Upper lobe of left lung (tissue), 4 donors: ENCODE results near the gene TIMM23.
"Not testable (repeated sequence)": the region's sequence is repeated elsewhere in the genome, so short reads cannot be mapped to it uniquely, and the experiment has no call there.

ENCODE experiments used
- EP300 ChIP-seq, 4 donors: sonication (generic); formaldehyde crosslinking; IDR thresholded peaks; one replicate each; pipeline ENCODE4 v1.5.1; 2017; ENCODE audit warnings: antibody characterized with exemption in 4 of 4, control low read depth in 2 of 4
- POLR2A ChIP-seq, 4 donors: fragments of 450-650 bp; IDR thresholded peaks; one replicate each; pipeline ENCODE4 v1.5.1; 2016 to 2017; ENCODE audit warnings: antibody characterized with exemption in 4 of 4, mild to moderate bottlenecking in 2 of 4
- TF ChIP-seq, protein P1 (sequence below), 6 experiments: fragments of 450-650 bp in 4 of 6; fragments of 200-600 bp in 2 of 6; sonication (generic) in 2 of 6; IDR thresholded peaks; one replicate each; pipeline ENCODE4 v1.5.1; 2016 to 2019; ENCODE audit warnings: antibody characterized with exemption in 6 of 6

DNA sequence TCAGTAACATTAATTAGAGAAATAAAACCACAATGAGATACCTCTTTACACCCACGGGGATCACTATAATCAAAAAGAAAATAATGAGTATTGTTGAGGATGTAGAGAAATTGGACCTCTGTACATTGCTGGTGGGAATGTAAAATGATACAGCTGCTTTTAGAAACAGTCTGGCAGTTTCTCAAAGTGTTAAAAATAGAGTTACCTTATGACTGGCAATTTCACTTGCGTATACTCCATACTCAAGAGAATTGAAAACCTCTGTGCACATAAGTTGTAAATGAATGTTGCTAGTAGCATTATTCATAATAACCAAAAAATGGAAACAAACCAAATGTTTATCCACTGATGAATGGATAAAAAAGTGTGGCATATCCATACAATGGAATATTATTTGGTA lies 6.3 kb downstream of the TIMM23 start:
- TF ChIP-seq, protein P1, sequence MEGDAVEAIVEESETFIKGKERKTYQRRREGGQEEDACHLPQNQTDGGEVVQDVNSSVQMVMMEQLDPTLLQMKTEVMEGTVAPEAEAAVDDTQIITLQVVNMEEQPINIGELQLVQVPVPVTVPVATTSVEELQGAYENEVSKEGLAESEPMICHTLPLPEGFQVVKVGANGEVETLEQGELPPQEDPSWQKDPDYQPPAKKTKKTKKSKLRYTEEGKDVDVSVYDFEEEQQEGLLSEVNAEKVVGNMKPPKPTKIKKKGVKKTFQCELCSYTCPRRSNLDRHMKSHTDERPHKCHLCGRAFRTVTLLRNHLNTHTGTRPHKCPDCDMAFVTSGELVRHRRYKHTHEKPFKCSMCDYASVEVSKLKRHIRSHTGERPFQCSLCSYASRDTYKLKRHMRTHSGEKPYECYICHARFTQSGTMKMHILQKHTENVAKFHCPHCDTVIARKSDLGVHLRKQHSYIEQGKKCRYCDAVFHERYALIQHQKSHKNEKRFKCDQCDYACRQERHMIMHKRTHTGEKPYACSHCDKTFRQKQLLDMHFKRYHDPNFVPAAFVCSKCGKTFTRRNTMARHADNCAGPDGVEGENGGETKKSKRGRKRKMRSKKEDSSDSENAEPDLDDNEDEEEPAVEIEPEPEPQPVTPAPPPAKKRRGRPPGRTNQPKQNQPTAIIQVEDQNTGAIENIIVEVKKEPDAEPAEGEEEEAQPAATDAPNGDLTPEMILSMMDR (IDR thresholded peaks at IDR 0.05), result not testable (repeated sequence)
- TF ChIP-seq POLR2A, EP300 (IDR thresholded peaks at IDR 0.05): not testable (repeated sequence)
